GM20431 (cell line): ENCODE data around the gene TANC1.
"Not testable (repeated sequence)": the region's sequence is repeated elsewhere in the genome, so short reads cannot be mapped to it uniquely, and the experiment has no call there.

Experiments used
- in situ Hi-C: fragments of 300-500 bp; cut with MseI, MboI; formaldehyde crosslinking; loops from one replicate; pipeline ENCODE4 v1.15.0; 2020; ENCODE audit warnings: low sequenced_read_pairs; ENCODE audit not compliant: unreplicated experiment

Gene TANC1

GRCh38 chr2:159017837-159018236 lies 49.4 kb downstream of the TANC1 start:
- in situ Hi-C loops, result no loop called here

GRCh38 chr2:159019021-159019420 lies 50.6 kb downstream of the TANC1 start:
- in situ Hi-C loops, result no loop called here

- in situ Hi-C loops, result no loop called here
Observed at GRCh38 chr2:159022019-159022418, 53.6 kb downstream of the TANC1 start.

- in situ Hi-C loops, result no loop called here
Observed at GRCh38 chr2:159026170-159026569, 57.7 kb downstream of the TANC1 start.

- in situ Hi-C loops, result no loop called here
Observed at GRCh38 chr2:159028776-159029175, 60.3 kb downstream of the TANC1 start.

- in situ Hi-C loops, result no loop called here
Observed at GRCh38 chr2:159029936-159030335, 61.5 kb downstream of the TANC1 start.

- in situ Hi-C loops, result no loop called here
Observed at GRCh38 chr2:159030674-159031380, 62.4 kb downstream of the TANC1 start.

- in situ Hi-C loops, result no loop called here
Observed at GRCh38 chr2:159032146-159032545, 63.7 kb downstream of the TANC1 start.

- in situ Hi-C loops, result no loop called here
Observed at GRCh38 chr2:159032580-159032979, 64.1 kb downstream of the TANC1 start.

GRCh38 chr2:159034713-159035112 lies 66.3 kb downstream of the TANC1 start:
- in situ Hi-C loops, result no loop called here

- in situ Hi-C loops, result no loop called here
Observed at GRCh38 chr2:159035790-159036411, 67.5 kb downstream of the TANC1 start.

- in situ Hi-C loops, result not testable (repeated sequence)
Observed at GRCh38 chr2:159036461-159036860, 68.0 kb downstream of the TANC1 start.

GRCh38 chr2:159041328-159041727 lies 72.9 kb downstream of the TANC1 start:
- in situ Hi-C loops, result not testable (repeated sequence)

- in situ Hi-C loops, result no loop called here
Observed at GRCh38 chr2:159042115-159042850, 73.8 kb downstream of the TANC1 start.

GRCh38 chr2:159043710-159044109 lies 75.3 kb downstream of the TANC1 start:
- in situ Hi-C loops, result no loop called here

GRCh38 chr2:159044804-159045286 lies 76.4 kb downstream of the TANC1 start:
- in situ Hi-C loops, result no loop called here

GRCh38 chr2:159045545-159046454 lies 77.4 kb downstream of the TANC1 start:
- in situ Hi-C loops, result no loop called here

- in situ Hi-C loops, result no loop called here
Observed at GRCh38 chr2:159046966-159047365, 78.5 kb downstream of the TANC1 start.

GRCh38 chr2:159050426-159050825 lies 82.0 kb downstream of the TANC1 start:
- in situ Hi-C loops, result no loop called here

- in situ Hi-C loops, result no loop called here
Observed at GRCh38 chr2:159051133-159051532, 82.7 kb downstream of the TANC1 start.
